ENCODE data around the gene RHBDL1.

Gene RHBDL1

GRCh38 chr16:683396-684070 lies 8.1 kb downstream of the RHBDL1 start:
- DNase-seq (ENCODE audit: low read depth in 2 of 2) = no peak
- TF ChIP-seq CTCF (IDR thresholded peaks at IDR 0.05; ENCODE audit: low read depth, low read length) = no peak
- peak overlapping the region; percentile 62 to 70 for H3K4me3 ChIP-seq (replicated peaks in 1 of 2; ENCODE audit: low read depth in 2 of 2, low read length in 2 of 2)

GRCh38 chr16:684071-684794 lies 8.8 kb downstream of the RHBDL1 start, which contains the start of gene JMJD8:
Gene JMJD8 (minus strand): TSS chr16:684334. CDS start chr16:684319, 15 bp downstream.
- DNase-seq (ENCODE audit: low read depth in 2 of 2) = peak; percentile 95 to 97
- peak within 1 kb of the TSS; percentile 62 to 70 for H3K4me3 ChIP-seq (replicated peaks in 1 of 2; ENCODE audit: low read depth in 2 of 2, low read length in 2 of 2)
- TF ChIP-seq CTCF (IDR thresholded peaks at IDR 0.05; ENCODE audit: low read depth, low read length) = no peak

- TF ChIP-seq CTCF (IDR thresholded peaks at IDR 0.05; ENCODE audit: low read depth, low read length) = no peak
- H3K4me3 ChIP-seq (replicated peaks in 1 of 2; ENCODE audit: low read depth in 2 of 2, low read length in 2 of 2) = peak overlapping the region in 1 of 2 donors; percentile 70
- no peak for DNase-seq (ENCODE audit: low read depth in 2 of 2)
Observed at GRCh38 chr16:684961-685696, 9.7 kb downstream of the RHBDL1 start.

GRCh38 chr16:685967-686366 lies 10.5 kb downstream of the RHBDL1 start:
- peak; percentile 51 for TF ChIP-seq CTCF (IDR thresholded peaks at IDR 0.05; ENCODE audit: low read depth, low read length)
- no peak overlapping the region for H3K4me3 ChIP-seq (replicated peaks in 1 of 2; ENCODE audit: low read depth in 2 of 2, low read length in 2 of 2)
- DNase-seq (ENCODE audit: low read depth in 2 of 2) = peak; percentile 39 to 51

- no peak for TF ChIP-seq CTCF (IDR thresholded peaks at IDR 0.05; ENCODE audit: low read depth, low read length)
- no peak overlapping the region for H3K4me3 ChIP-seq (replicated peaks in 1 of 2; ENCODE audit: low read depth in 2 of 2, low read length in 2 of 2)
- DNase-seq (ENCODE audit: low read depth in 2 of 2) = no peak
Observed at GRCh38 chr16:686459-687260, 11.2 kb downstream of the RHBDL1 start.

- DNase-seq (ENCODE audit: low read depth in 2 of 2) = no peak
- H3K4me3 ChIP-seq (replicated peaks in 1 of 2; ENCODE audit: low read depth in 2 of 2, low read length in 2 of 2) = no peak overlapping the region
- no peak for TF ChIP-seq CTCF (IDR thresholded peaks at IDR 0.05; ENCODE audit: low read depth, low read length)
Observed at GRCh38 chr16:687499-687898, 12.0 kb downstream of the RHBDL1 start.
